Osteocyte (in vitro differentiated cells): ENCODE data around the gene NR1D1. TPM values are rescaled to one million over a fixed set of nuclear protein-coding genes. Genes with fewer than 3 reads are reported as not detected.

Experiments used
- DNase-seq: peaks from one replicate; pipeline ENCODE4 v3.0.0; 2021; ENCODE audit warnings: mixed read lengths; ENCODE audit not compliant: unreplicated experiment; ENCODE audit errors: extremely low spot score
- H3K27ac Mint-ChIP-seq: one replicate; pipeline ENCODE4 v1.8.0; 2021; ENCODE audit warnings: mild to moderate bottlenecking, mixed read lengths; ENCODE audit not compliant: unreplicated experiment
- H3K27me3 Mint-ChIP-seq: one replicate; pipeline ENCODE4 v1.8.0; 2021; ENCODE audit warnings: mixed read lengths; ENCODE audit not compliant: unreplicated experiment
- H3K36me3 Mint-ChIP-seq: one replicate; pipeline ENCODE4 v1.8.0; 2021; ENCODE audit warnings: mixed read lengths; ENCODE audit not compliant: unreplicated experiment
- H3K4me1 Mint-ChIP-seq: one replicate; pipeline ENCODE4 v1.8.0; 2021; ENCODE audit warnings: mixed read lengths; ENCODE audit not compliant: unreplicated experiment
- H3K4me3 Mint-ChIP-seq: one replicate; pipeline ENCODE4 v1.8.0; 2021; ENCODE audit warnings: mild to moderate bottlenecking, moderate library complexity, mixed read lengths; ENCODE audit not compliant: unreplicated experiment
- H3K9me3 Mint-ChIP-seq: one replicate; pipeline ENCODE4 v1.8.0; 2021; ENCODE audit warnings: mixed read lengths; ENCODE audit not compliant: unreplicated experiment
- total RNA-seq: library from RNA; stranded (reverse); gene quantifications from 2 replicates; pipeline ENCODE4 v1.2.1, GENCODE V29; 2021
- TF ChIP-seq, protein P1 (sequence below): fragments of 200-600 bp; sonication (generic); IDR thresholded peaks from 2 replicates; pipeline ENCODE4 v1.5.0; 2021; ENCODE audit warnings: antibody characterized with exemption, mild to moderate bottlenecking, moderate library complexity

Gene NR1D1
- total RNA-seq, 1 donor from 2014 or later, result 6.9 TPM

DNA sequence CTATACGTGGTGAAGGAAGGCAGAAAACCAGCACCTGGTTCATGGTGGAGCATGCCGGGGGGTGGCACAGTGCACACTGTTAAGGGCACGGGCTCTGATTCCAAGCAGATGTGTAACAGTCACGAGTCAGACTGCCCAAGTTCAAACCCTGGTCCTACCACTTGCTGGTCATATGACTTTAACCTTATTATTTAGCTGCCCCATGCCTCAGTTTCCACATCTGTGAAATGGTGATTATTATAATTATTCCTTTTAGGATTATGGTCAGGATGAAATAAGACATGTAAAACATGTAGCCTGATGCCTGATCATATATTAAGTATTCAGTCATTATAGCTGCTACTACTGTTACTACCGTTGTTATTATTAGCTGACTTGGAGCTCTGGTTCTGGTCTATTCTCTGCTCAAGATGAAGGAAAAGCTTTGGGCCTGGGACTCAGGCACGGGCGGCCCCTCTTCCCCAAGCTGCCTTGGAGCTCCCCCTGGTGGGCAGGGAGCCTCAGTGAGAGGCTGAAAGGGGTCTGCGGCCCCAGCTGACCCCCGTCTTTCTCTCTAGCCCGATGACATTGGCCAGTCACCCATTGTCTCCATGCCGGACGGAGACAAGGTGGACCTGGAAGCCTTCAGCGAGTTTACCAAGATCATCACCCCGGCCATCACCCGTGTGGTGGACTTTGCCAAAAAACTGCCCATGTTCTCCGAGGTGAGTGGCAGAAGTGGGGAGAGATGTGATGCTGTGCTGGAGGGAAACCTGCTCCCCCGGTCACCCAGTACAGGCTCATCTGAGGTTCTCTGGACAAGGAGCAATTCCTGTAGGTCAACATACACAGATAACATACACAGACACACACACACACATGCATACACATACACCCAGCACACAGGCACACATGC is 14.0 kb downstream of the NR1D1 start:
- peak; percentile 89 for DNase-seq
- H3K27me3 Mint-ChIP-seq, result no peaks in the 10 kb centered on the region

DNA sequence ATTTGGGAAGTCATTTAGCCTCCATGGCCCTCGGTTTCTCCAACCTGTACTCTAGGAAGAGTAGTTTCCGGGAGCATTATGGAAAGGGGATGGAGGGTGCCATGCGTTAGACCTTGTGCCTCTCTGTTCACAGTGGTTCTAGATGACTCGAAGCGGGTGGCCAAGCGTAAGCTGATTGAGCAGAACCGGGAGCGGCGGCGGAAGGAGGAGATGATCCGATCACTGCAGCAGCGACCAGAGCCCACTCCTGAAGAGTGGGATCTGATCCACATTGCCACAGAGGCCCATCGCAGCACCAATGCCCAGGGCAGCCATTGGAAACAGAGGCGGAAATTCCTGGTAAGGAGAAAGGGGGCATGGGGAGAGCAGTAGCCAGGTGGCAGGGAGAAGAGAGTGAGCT is 15.9 kb downstream of the NR1D1 start:
- DNase-seq, result no peak
- no peaks in the 10 kb centered on the region for H3K9me3 Mint-ChIP-seq
- H3K36me3 Mint-ChIP-seq, result peaks cover 31% of the 10 kb centered on the region

More for the DNA sequence above, 14.0 kb downstream of the NR1D1 start:
- no peaks in the 10 kb centered on the region for H3K4me1 Mint-ChIP-seq
- no peak overlapping the region for H3K4me3 Mint-ChIP-seq
- H3K36me3 Mint-ChIP-seq, result peaks cover 34% of the 10 kb centered on the region
- no peaks in the 10 kb centered on the region for H3K9me3 Mint-ChIP-seq
- H3K27ac Mint-ChIP-seq, result no peak overlapping the region
- TF ChIP-seq, protein P1, sequence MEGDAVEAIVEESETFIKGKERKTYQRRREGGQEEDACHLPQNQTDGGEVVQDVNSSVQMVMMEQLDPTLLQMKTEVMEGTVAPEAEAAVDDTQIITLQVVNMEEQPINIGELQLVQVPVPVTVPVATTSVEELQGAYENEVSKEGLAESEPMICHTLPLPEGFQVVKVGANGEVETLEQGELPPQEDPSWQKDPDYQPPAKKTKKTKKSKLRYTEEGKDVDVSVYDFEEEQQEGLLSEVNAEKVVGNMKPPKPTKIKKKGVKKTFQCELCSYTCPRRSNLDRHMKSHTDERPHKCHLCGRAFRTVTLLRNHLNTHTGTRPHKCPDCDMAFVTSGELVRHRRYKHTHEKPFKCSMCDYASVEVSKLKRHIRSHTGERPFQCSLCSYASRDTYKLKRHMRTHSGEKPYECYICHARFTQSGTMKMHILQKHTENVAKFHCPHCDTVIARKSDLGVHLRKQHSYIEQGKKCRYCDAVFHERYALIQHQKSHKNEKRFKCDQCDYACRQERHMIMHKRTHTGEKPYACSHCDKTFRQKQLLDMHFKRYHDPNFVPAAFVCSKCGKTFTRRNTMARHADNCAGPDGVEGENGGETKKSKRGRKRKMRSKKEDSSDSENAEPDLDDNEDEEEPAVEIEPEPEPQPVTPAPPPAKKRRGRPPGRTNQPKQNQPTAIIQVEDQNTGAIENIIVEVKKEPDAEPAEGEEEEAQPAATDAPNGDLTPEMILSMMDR, result peak; percentile 91

DNA sequence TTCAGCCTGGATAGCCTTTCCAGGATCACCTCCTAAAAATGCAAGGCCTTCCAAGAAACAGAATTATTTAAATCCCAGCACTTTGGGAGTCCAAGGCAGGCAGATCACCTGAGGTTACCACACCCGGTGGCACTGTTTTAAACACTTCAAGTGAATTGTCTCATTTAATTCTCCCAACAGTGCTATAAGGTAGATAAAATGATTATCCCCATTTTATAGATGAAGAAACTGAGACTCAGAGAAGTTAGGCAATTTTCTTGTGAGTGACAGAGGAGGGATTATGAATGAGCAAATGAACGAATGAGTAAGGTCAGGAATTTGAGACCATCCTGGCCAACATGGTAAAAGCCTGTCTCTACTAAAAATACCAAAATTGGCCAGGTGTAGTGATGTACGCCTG is 20.8 kb downstream of the NR1D1 start:
- Mint-ChIP-seq H3K36me3 (peaks cover 14% of the 10 kb centered on the region), H3K9me3 (no peaks in the 10 kb centered on the region), H3K27ac (no peak overlapping the region), H3K4me3 (no peak overlapping the region), H3K27me3 (no peaks in the 10 kb centered on the region), H3K4me1 (peaks cover 20% of the 10 kb centered on the region)
- no peak for DNase-seq
- TF ChIP-seq, protein P1, result no peak

More for the DNA sequence above, 15.9 kb downstream of the NR1D1 start:
- Mint-ChIP-seq H3K4me3 (no peak overlapping the region), H3K4me1 (no peaks in the 10 kb centered on the region), H3K27me3 (no peaks in the 10 kb centered on the region), H3K27ac (no peak overlapping the region)
- TF ChIP-seq, protein P1, result no peak

DNA sequence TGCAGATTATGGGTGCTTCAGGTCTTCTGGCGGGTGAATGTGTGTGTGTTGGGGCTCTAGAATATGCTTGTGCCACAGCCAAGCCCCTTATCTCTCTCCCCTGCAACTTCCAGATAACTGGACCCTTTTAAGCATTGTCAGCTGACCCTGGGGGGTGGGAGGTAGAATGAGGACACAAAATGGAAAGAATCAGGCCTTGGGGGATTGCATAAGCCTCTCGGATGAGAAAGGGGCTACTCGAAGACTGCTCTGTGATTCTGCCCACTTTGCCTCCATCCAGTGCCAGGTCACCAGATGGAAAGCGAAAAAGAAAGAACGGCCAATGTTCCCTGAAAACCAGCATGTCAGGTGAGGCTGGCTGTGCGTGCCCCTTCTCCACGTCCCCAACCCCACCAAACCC is 23.8 kb downstream of the NR1D1 start:
- peaks cover 45% of the 10 kb centered on the region for H3K4me1 Mint-ChIP-seq
- H3K4me3 Mint-ChIP-seq, result no peak overlapping the region
- DNase-seq, result no peak
- H3K9me3 Mint-ChIP-seq, result no peaks in the 10 kb centered on the region
- TF ChIP-seq, protein P1, result no peak
- H3K36me3 Mint-ChIP-seq, result peaks cover 8% of the 10 kb centered on the region
- no peak overlapping the region for H3K27ac Mint-ChIP-seq
- no peaks in the 10 kb centered on the region for H3K27me3 Mint-ChIP-seq

DNA sequence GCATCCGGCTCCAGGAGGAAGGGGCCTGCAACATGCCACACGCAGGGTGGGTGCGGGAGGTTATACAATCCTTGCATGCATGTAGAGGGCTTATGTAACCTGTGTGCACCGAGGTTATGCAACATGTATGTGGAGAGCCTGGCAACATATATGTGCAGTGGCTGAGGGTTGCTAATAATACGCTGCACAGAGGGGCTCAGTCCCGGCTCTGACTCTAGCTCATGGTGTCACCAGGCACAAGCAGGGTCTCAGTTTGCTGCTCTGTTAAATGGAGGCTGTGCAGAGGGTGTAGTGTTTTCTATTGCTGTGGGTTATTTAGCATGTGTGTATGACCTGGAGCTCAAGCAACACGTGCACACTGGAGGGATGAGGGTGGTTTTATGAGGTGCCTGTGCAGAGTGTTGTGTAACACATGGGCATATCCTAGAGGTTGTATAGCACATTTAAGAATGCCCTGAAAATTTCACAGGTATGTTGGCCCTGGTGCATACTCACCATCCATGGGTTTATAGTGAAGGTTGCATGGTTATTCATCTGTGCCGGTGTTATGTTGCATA is 24.4 kb downstream of the NR1D1 start:
- H3K4me1 Mint-ChIP-seq, result peaks cover 51% of the 10 kb centered on the region
- TF ChIP-seq, protein P1, result no peak
- H3K27ac Mint-ChIP-seq, result peak overlapping the region; percentile 83
- H3K27me3 Mint-ChIP-seq, result no peaks in the 10 kb centered on the region
- no peaks in the 10 kb centered on the region for H3K9me3 Mint-ChIP-seq
- peak overlapping the region; percentile 47 for H3K4me3 Mint-ChIP-seq
- DNase-seq, result no peak
- peaks cover 8% of the 10 kb centered on the region for H3K36me3 Mint-ChIP-seq
